GM12801 (cell line): Measurements from ENCODE around the gene IFIT2.

Experiments used
- TF ChIP-seq, protein P1 (sequence below): IDR thresholded peaks from one replicate; pipeline ENCODE4 v1.5.1; 2011; ENCODE audit warnings: control low read depth; ENCODE audit not compliant: insufficient read length; ENCODE audit errors: extremely low read depth

The IFIT2 gene

DNA sequence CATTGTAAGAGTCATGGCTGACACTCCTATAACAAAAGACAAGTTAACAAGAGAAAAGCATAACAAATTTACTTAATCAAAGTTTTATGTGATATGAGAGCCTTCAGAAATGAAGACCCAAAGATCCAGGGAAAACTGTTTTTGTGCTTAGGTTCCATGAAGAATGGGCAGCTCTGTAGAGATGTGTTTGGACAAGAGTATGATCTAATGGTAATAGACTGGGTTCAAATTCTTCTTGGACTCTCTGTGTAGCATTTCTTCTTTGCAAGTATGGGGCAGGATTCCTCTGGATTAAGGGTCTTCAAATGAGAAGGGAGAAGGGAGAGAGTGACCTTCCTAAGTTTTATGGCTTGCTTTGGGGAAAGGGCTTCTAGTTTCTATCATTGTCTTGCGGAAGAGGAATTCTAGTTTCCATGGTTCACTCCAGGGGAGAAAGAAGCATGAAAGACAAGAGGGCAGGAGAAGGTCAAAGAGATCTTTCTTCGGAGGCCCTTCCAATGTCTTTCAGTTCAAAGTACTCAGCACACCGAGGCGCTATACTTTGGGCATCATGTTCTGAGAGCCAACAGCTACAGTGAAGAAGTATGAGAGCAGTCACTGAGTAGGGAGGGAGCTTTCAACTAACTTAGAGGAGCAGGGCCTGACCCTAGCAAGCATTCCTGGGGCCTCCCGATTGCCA lies 41.4 kb downstream of the IFIT2 start:
- TF ChIP-seq, protein P1, sequence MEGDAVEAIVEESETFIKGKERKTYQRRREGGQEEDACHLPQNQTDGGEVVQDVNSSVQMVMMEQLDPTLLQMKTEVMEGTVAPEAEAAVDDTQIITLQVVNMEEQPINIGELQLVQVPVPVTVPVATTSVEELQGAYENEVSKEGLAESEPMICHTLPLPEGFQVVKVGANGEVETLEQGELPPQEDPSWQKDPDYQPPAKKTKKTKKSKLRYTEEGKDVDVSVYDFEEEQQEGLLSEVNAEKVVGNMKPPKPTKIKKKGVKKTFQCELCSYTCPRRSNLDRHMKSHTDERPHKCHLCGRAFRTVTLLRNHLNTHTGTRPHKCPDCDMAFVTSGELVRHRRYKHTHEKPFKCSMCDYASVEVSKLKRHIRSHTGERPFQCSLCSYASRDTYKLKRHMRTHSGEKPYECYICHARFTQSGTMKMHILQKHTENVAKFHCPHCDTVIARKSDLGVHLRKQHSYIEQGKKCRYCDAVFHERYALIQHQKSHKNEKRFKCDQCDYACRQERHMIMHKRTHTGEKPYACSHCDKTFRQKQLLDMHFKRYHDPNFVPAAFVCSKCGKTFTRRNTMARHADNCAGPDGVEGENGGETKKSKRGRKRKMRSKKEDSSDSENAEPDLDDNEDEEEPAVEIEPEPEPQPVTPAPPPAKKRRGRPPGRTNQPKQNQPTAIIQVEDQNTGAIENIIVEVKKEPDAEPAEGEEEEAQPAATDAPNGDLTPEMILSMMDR: no peak

DNA sequence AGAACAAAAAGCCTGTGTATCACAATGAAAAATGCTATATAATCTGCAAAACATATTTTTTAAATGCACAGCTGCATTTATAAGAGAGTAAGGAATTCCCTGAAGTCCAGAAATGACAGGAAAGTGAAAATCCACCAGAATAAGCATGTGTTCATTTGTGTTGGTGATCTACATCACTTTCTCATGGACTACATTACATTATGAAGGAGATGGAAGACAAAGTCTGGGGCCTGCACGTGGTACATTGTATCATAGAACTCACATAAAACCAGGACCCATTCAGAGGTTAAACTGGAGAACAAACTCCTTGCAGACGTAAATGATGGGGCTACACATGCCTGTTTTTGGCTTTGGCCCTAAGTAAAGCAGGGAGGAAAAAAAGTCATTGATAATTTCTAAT lies 42.3 kb downstream of the IFIT2 start:
- TF ChIP-seq, protein P1: no peak

DNA sequence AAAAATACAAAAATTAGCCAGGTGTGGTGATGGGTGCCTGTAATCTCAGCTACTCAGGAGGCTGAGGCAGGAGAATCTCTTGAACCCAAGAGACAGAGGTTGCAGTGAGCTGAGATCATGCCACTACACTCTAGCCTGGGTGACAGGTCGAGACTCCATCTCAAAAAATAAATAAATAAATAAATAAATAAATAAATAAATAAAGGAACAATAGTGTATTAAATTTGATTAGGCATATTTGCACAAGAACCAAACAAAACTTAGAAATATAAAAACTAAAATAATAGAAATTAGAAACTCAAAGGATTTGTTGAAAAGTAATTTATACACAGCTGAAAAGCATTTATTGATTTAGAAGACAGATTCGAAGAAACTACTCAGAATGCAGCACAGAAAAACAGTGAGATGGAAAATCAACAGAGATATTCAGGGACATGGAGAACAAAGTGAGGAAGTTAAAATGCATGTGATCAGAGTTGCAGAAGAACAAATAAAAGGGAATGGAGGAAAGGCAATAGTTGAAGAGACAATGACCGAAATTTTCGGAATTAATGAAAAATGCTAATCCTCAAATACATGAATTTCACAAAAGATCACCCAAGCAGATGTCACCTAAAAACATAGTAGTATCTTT lies 43.6 kb downstream of the IFIT2 start:
- TF ChIP-seq, protein P1: no peak

DNA sequence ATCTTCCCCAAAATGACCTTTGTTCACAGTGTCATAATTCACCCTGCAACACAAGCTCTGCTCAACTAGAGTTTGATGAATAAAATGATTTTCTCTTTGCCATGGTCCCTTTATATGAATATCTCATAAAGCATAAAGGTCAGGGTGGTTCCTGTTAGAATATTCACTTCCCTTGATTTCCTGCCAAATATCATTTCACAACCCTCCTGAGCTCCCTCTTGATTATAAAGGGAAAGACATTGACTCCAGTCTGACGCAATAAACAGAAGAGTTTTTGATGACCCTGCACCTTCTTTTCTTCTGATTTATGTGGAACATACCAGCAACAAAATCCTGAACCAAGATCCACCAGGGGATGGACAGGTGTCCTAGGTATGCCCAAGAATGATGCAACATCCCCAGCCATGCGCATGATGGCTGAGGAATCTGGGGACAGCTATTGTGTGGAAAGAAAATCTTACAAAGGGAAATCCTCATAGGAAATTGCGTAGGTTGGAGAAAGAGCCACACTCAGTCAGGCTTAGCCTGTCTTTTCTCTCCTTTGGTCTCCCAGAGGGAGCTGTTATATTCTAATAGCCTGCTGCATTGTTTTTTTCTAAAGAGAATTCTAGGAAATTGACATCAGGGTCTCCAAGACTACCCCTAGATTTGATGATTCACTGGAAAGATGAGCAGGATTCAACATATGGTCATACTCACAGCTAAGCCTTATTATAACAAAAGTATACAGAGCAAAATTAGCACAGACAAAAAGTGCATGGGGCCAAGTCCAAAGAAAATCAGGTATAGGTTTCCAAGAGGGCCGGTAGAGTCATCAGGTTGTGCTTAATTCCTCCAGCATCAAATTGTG lies 44.8 kb downstream of the IFIT2 start:
- TF ChIP-seq, protein P1: no peak

DNA sequence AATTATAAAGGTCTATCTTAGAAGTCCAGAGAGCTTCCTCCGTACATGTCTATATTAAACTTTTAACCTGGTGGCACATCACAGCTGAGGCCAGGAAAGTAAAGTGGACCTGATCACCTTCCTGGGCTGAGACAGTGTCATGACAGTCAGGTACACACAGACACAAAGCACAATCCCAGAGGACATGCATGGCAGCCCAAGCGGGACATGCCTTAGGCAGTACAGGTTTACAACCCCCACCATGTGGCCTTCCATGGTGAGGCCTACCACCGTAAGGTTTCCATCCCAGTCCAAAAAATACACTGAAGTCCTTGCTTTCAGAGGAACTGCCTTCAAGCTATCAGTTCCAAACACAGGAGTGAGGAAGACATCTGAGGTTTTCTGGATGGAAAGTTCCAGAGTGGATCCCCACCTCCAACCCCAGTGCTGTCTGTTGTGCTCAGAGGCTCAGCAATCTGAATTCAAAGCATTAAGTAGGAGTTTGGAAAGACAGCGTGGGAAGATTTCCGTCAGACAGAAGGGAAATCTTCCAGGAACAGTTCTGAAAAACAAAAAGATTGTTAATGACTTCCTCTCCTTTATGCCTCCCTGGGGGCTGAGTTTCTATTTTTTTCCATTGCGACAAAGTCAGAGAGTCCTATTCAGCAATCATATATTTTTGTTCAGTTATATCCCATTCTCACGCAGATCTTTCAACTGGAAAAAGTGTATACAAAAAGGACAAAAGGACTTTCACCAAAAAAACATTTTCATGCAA lies 46.0 kb downstream of the IFIT2 start:
- TF ChIP-seq, protein P1: no peak

DNA sequence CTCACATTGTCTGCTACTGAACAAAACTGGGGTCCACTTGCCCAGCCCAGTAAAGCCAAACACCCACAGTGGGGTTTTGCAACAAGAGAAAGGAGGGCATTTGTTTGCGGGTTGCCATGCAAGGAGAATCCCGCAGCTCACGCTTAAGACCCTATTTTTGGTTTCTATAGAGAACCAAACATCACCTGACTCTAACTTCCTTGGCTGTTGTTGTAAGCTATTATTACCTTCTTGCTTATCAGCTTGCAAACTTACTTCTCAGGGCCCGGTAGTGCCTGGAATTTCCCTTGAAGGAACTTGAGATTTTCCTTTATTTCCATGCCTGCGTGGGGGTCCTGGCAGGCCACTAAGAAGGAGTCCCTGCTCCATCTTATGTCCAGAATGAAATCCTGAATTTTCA lies 46.6 kb downstream of the IFIT2 start:
- TF ChIP-seq, protein P1: no peak

DNA sequence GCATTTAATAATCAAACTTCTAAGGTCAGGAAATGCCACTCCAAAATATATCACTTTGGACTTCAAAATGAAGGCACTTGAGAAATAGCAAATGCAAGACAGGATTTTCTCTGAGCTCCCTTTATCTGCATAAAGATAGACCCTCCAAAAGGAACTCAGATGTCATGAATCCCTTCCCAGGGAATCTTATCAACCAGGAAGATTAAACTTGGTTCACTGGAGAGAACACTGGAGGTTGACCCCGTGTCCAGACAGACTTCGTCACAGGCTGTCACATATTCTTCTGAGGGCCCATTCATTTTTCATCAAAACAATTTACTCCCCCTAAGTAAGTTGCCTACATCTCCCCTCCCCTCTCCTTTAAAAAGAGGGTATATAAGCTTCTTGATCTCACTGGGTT lies 47.1 kb downstream of the IFIT2 start:
- TF ChIP-seq, protein P1: no peak
